HEK293 (cell line): ENCODE results near the gene FGF19.

Source experiments
- CTCF ChIP-seq: fragments of 450-650 bp; formaldehyde crosslinking; IDR thresholded peaks from 2 replicates; pipeline ENCODE4 v1.5.1; 2016; ENCODE audit warnings: missing biosample characterization, missing genetic modification characterization
- YY1 ChIP-seq: fragments of 450-650 bp; formaldehyde crosslinking; IDR thresholded peaks from 2 replicates; pipeline ENCODE4 v1.5.1; 2018; ENCODE audit warnings: missing biosample characterization, missing genetic modification characterization
- ZBTB49 ChIP-seq: fragments of 450-650 bp; formaldehyde crosslinking; IDR thresholded peaks from 2 replicates; pipeline ENCODE4 v1.5.1; 2016; ENCODE audit warnings: missing biosample characterization, missing genetic modification characterization, low read depth
- ZNF239 ChIP-seq: fragments of 450-650 bp; formaldehyde crosslinking; IDR thresholded peaks from 2 replicates; pipeline ENCODE4 v1.5.1; 2016; ENCODE audit warnings: missing biosample characterization, missing genetic modification characterization
- ZNF274 ChIP-seq, 2 experiments: fragments of 200-500 bp in 1 of 2; fragments of 450-650 bp in 1 of 2; sonication (Bioruptor generic) in 1 of 2; formaldehyde crosslinking in 1 of 2; IDR thresholded peaks; 2 replicates each; pipeline versions ENCODE4 v1.5.1 to v1.6.1; 2014 to 2016; ENCODE audit warnings: borderline replicate concordance in 1 of 2, inconsistent platforms in 1 of 2, low read length in 1 of 2, missing biosample characterization in 1 of 2, missing genetic modification characterization in 1 of 2
- ZNF416 ChIP-seq: fragments of 450-650 bp; formaldehyde crosslinking; IDR thresholded peaks from 2 replicates; pipeline ENCODE4 v1.5.1; 2016; ENCODE audit warnings: missing biosample characterization, missing genetic modification characterization
- ZNF548 ChIP-seq: fragments of 450-650 bp; formaldehyde crosslinking; IDR thresholded peaks from 2 replicates; pipeline ENCODE4 v1.5.1; 2016; ENCODE audit warnings: missing biosample characterization, missing genetic modification characterization
- ZNF549 ChIP-seq: fragments of 450-650 bp; IDR thresholded peaks from 2 replicates; pipeline ENCODE4 v1.5.1; 2018; ENCODE audit warnings: missing biosample characterization, missing genetic modification characterization, mild to moderate bottlenecking, inconsistent platforms, moderate library complexity

GRCh38 chr11:69692422-69692821 lies 11.4 kb downstream of the FGF19 start:
- no peak for TF ChIP-seq ZNF274 (IDR thresholded peaks at IDR 0.05; ENCODE audit: low read length)
- TF ChIP-seq ZNF274 (tag by site-specific recombination; IDR thresholded peaks at IDR 0.05; ENCODE audit: borderline replicate concordance): no peak
- TF ChIP-seq CTCF (tag by site-specific recombination): no peak
- TF ChIP-seq ZNF239 (tag by site-specific recombination): no peak
- no peak for TF ChIP-seq YY1 (tag by site-specific recombination)
- TF ChIP-seq ZNF549 (tag by site-specific recombination): no peak
- no peak for TF ChIP-seq ZNF416 (tag by site-specific recombination)
- no peak for TF ChIP-seq ZBTB49
- TF ChIP-seq ZNF548 (tag by site-specific recombination): no peak
